ENCODE measurements around the gene NYAP1.

GRCh38 chr7:100540073-100540723 lies 56.5 kb downstream of the NYAP1 start:
- TF ChIP-seq POLR2A (IDR thresholded peaks at IDR 0.05; ENCODE audit: low read depth), result no peak
- TF ChIP-seq CTCF (IDR thresholded peaks at IDR 0.05), result no peak
